ENCODE results near the gene INSYN2A. TPM values are rescaled to one million over a fixed set of nuclear protein-coding genes. Genes with fewer than 3 reads are reported as not detected.
A peak's percentile ranks its signal among the peaks of the same experiment; 100 is the strongest.

The INSYN2A gene
- total RNA-seq, 1 donor from 2014 or later = not detected

- no peak for ATAC-seq
Observed at GRCh38 chr10:127195571-127196281, 665 bp downstream of the INSYN2A start.

GRCh38 chr10:127195041-127195506 lies 1.3 kb downstream of the INSYN2A start:
- ATAC-seq = peak; percentile 22

GRCh38 chr10:127194599-127194998 lies 1.8 kb downstream of the INSYN2A start:
- no peak for ATAC-seq

- no peak for ATAC-seq
Observed at GRCh38 chr10:127194111-127194510, 2.3 kb downstream of the INSYN2A start.

- ATAC-seq = no peak
Observed at GRCh38 chr10:127193125-127193524, 3.3 kb downstream of the INSYN2A start.

- ATAC-seq = no peak
Observed at GRCh38 chr10:127190427-127190826, 6.0 kb downstream of the INSYN2A start.

GRCh38 chr10:127189226-127189625 lies 7.2 kb downstream of the INSYN2A start:
- no peak for ATAC-seq

GRCh38 chr10:127186813-127187212 lies 9.6 kb downstream of the INSYN2A start:
- no peak for ATAC-seq

- ATAC-seq = no peak
Observed at GRCh38 chr10:127184582-127184981, 11.8 kb downstream of the INSYN2A start.

GRCh38 chr10:127182161-127182560 lies 14.2 kb downstream of the INSYN2A start:
- no peak for ATAC-seq

- ATAC-seq = no peak
Observed at GRCh38 chr10:127179612-127180250, 16.7 kb downstream of the INSYN2A start.

- no peak for ATAC-seq
Observed at GRCh38 chr10:127176649-127177048, 19.7 kb downstream of the INSYN2A start.

- ATAC-seq = no peak
Observed at GRCh38 chr10:127175357-127176110, 20.9 kb downstream of the INSYN2A start.

GRCh38 chr10:127174866-127175265 lies 21.5 kb downstream of the INSYN2A start:
- ATAC-seq = no peak

GRCh38 chr10:127168261-127168660 lies 28.1 kb downstream of the INSYN2A start:
- ATAC-seq = no peak

GRCh38 chr10:127162841-127163240 lies 33.5 kb downstream of the INSYN2A start:
- no peak for ATAC-seq

- ATAC-seq = no peak
Observed at GRCh38 chr10:127161482-127161881, 34.9 kb downstream of the INSYN2A start.

- no peak for ATAC-seq
Observed at GRCh38 chr10:127159648-127160245, 36.6 kb downstream of the INSYN2A start.

GRCh38 chr10:127158662-127159061 lies 37.7 kb downstream of the INSYN2A start:
- no peak for ATAC-seq

- ATAC-seq = no peak
Observed at GRCh38 chr10:127157506-127158200, 38.7 kb downstream of the INSYN2A start.

- no peak for ATAC-seq
Observed at GRCh38 chr10:127157089-127157488, 39.3 kb downstream of the INSYN2A start.

All from esophagus mucosa (tissue), 1 donor.